Bronchus fibroblast of lung (primary cell): ENCODE data around the gene CALHM6. TPM values are rescaled to one million over a fixed set of nuclear protein-coding genes. Genes with fewer than 3 reads are reported as not detected.

Source experiments
- total RNA-seq: library from RNA; depleted of rRNA; stranded (reverse); fragments of >200 nt; gene quantifications from 2 replicates; pipeline ENCODE4 v1.2.3, GENCODE V29; 2015

The CALHM6 gene
- total RNA-seq: 1.8 and 2.2 TPM in 2 replicates

DNA sequence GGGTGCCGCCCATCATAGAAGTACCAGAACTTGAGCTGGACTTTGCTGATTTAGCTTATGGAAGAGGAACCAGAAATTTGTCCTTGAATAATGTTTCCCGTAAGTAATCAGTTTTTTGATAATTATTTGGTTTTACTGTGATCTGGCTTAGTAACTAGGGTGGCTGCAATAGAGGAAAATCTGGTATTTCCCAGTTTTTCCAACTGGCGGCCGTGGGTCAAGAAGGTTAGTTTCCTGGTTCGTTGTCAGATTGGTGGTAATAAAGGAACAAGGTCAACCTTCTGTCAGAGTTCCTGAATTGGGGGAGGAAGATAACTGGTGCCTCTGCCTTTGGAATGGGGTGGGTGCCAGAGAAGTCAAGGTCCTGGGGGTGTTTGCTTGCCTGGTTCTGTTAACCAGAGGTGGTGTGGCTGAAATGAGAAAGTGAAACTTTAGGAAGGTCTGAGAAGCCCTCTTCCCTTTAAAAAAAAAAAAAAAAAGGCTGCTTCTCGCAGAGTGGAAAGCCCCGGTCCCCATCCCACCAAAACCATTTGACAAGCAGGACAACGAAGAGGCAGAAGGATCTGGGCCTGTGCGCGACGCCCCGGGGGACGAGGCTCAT, at the start of gene CALHM6:
Gene CALHM6 (plus strand): TSS at position 45 of the 601 bp plus-strand sequence. CDS start 555 bp downstream, at position 600.

GRCh38 chr6:116511424-116512110, 50.4 kb downstream of the CALHM6 start, which contains the start of gene CALHM5:
Gene CALHM5 (plus strand): TSS chr6:116511639. CDS start chr6:116511697, 58 bp downstream.

Other genes with a start within 250 kb of the CALHM6 start
- gene TSPYL4, start 207.3 kb upstream of the CALHM6 start, total RNA-seq: 8.6 and 10.3 TPM in 2 replicates
- 45.3 and 53.6 TPM in 2 replicates for gene TSPYL1, start 181.4 kb upstream of the CALHM6 start, total RNA-seq
- gene DSE, start 90.4 kb upstream of the CALHM6 start, total RNA-seq: 22.4 and 25.0 TPM in 2 replicates
- 1.5 TPM in 2 replicates for gene CALHM5, start 50.3 kb downstream of the CALHM6 start, total RNA-seq
- gene TRAPPC3L, start 84.3 kb downstream of the CALHM6 start, total RNA-seq: not detected in 2 replicates
- not detected in 2 replicates for gene CALHM4, start 92.4 kb downstream of the CALHM6 start, total RNA-seq
- gene RWDD1, start 110.1 kb downstream of the CALHM6 start, total RNA-seq: 22.1 and 29.8 TPM in 2 replicates
- 0.17 TPM in 1 of 2 replicates, not detected in the other for gene RSPH4A, start 155.1 kb downstream of the CALHM6 start, total RNA-seq
- gene ZUP1, start 207.4 kb downstream of the CALHM6 start, total RNA-seq: 8.2 and 8.9 TPM in 2 replicates
- gene KPNA5, start 219.8 kb downstream of the CALHM6 start, total RNA-seq: 3.1 and 3.7 TPM in 2 replicates